Activated T-cell treated with anti-CD3 and anti-CD28 coated beads, Interleukin-2, amount 50 U/mL, for 1 hour (primary cell): ENCODE measurements around the gene CNTN4.

Experiments
- DNase-seq: peaks from one replicate; pipeline ENCODE4 v3.0.0-alpha.2; 2020

The CNTN4 gene

DNA sequence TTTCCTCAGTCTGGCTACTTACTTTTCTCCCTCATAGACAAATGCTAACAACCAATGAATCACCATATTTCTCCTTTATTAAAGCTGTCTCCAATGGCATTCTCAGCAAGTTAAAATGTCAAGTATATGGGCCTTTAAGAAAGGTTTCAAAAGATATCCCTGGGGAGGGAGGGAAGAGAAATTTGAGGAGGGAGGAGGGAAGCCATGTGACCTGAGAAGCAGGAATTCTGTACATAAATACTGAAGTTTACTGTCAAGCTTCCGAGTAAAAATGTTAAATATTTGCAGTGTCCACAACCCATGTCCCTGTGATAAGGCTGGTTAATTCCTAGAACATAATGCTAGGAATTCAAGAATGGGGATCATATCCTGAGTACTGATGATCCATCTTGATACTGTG is 175.9 kb downstream of the CNTN4 start:
- no peak for DNase-seq

DNA sequence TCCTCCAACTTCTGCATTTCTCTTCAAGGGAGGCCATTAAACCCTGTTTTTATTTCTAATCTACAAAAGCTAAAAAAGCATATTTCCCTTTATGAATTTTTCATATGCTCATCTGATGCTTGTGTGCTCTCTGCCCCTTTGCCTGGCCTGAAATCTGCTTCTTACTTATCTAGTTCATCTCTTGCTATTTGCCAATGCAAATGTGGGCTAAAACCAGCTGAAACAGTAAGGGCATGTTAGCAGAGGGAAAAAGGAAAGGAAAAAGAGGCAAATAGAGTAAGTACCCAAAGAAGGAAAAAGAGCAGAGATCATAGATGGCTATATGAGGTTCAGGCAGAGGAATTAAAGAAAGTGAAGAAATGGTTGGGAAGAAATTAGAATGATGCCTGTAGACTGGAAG is 185.2 kb downstream of the CNTN4 start:
- no peak for DNase-seq

DNA sequence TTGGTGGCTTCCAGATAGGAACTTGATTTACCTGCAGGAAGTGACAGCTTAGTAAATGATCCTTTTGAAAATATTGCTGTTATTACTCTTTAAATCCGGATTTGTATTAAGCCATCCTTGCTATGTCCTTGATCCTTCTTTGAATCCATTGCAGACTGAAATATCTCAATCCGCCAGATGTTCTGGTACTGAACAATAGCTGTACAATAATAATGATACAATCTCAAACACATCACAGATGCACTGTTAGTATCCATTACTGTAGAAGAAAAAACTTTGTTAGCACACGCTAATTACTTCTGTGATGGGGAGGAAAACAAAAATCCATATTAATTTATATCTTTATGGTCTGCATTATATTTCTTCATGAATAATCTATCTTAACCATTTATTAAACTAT is 202.3 kb downstream of the CNTN4 start:
- no peak for DNase-seq

DNA sequence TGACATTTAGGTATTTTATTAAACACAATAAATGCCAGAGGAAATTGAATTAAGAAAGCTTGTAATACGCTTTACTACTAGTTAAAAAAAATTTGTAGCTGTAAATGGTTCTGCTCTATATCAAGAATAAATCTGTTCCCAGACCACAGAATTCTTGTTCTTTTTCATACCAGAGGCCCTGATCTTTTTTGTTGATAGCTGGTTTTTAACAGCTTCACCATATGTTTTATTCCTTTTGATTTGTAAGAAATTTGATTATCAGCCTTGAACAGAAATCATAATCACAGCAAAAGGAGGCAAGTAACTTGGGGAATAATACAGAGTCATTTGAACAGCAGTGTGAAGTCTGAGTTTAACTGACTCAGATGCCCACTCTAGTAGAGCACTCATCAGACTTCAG is 202.7 kb downstream of the CNTN4 start:
- DNase-seq: no peak

DNA sequence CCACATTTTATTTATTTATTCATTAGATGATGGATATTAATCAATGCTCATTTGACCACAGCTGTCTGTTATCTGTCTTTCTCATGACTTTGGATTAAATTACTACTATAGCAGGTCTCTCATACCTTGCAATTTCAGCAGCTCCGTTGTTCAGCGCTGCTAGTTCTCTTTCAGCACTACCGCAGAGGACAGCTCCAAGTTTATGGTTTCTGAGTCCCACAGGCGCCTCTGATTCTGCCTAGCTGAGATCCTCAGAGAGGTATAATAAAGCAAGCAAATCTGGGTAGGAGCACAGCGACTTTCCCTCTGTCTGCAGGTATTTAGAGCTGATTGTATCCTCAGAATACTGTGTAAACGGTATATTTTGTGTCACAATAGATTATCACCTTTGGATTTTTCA is 204.9 kb downstream of the CNTN4 start:
- no peak for DNase-seq

DNA sequence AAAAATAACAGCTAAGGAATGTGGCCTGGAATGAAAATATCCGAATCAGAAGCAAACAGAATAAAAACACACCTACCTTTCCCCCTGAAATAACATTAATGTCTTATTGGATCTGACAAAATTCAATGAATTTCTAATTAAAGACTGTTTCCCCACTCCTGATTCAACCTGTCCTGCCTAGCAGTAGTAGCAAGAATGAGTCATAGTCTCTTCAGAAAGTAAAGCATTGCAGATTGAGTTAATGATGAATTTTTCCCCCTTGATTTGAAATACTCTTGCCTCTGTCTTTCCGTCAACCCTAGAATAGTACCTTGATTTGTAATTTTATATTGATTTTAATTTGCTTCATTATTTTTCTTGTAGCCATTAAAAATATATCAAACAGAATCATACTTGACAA is 212.4 kb downstream of the CNTN4 start:
- DNase-seq: no peak

DNA sequence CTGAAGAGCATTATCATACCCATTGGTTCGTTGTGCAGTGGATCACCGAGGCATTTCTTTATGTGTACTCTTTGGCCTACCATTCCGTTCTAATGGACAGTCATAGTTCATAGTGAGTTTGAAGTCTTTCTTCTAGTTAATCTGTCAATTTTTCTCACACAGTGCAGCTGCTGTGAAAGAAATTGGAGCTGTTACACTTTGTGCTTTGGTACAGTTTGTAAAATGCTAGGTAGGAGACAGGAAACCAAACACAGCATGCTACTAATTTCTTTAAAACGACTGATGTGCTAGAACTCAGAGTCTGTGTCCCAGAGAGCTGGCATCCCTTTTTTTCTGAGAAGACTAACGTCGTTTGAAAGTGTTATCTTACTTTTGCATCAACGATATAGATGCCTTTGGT is 218.9 kb downstream of the CNTN4 start:
- no peak for DNase-seq

DNA sequence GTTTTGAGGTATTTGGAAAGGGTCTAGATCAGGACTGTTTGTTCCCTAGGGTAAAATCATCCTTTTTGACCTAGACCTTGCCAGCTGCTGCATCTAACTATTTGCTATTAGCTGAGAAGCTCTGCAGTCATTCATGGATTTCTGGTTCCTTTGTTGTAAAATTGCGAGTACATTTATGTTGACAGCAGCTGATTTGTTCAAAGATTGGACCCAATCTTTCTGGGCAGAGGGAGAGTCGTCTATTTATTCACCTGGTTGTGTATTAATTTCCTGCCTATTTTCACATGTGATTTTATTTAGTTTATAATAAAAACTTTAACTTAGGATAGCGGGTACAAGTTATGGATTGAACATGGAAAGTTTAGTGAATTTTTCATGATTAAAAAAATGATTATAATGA is 236.3 kb downstream of the CNTN4 start:
- no peak for DNase-seq

DNA sequence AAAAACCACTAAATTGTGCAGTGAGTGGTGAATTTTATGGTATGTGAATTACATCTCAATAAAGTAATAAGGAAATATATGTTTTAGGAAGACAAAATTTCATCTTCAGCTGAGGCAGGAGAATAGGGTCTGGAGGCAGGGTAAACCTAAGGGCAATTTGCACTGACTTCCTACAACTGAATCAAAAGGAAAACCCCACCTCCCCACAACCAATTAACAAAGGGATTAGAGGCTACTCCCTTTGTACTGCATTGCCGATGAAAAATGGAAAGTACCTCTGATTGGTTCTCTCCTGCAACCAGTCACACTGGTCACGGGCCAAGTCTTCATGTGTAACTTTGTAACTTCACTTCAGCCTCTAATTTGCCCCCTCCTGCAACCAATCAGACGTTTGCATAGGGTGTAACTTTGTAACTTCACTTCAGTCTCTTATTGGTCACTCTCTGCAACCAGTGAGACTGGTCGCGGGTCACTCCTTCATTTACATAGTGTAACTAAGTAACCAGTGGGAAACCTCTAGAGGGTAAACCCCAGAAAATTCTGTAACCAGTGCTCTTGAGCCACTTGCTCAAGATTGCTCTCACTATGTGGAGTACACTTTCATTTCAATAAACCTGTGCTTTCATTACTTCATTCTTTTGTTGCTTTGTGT is 244.5 kb downstream of the CNTN4 start:
- DNase-seq: no peak

DNA sequence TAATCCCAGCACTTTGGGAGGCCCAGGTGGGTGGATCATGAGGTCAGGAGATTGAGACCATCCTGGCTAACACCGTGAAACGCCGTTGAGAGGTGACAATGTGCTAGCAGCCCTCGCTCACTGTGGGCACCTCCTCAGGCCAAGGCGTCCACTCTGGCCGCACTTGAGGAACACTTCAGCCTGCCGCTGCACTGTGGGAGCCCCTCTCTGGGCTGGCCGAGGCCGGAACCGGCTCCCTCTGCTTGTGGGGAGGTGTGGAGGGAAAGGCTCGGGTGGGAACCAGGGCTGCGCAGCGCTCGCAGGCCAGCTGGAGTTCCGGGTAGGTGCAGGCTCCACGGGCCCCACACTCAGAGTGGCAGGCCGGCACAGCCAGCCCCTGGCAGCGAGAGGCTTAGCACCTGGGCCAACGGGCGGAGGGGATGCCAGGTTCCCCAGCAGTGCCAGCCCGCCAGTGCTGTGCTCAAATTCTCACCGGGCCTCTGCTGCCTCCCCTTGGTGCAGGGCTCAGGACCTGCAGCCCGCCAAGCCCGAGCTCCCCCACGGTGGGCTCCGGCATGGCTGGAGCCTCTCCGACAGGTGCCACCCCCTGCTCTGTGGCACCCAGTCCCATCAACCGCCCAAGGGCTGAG is 253.6 kb downstream of the CNTN4 start:
- DNase-seq: no peak

DNA sequence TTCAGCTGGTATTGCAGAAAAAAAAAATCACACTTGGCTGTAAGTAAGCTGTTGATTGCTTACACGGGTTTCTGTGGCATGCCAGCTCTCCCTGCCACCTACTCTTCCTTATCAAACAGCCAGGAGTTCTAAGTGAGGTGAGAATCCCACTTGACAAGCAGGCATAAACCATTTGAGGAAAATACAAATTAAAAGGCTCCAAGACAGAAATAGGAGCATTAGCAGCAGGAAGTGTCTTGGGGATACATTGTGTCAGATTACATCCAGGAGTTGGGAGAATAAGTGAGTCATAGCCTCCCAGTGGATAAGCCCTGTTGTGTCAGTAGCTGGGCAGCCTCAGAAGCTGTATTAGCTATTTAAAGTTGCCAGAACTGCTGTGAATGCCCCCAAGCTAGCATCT is 256.0 kb downstream of the CNTN4 start:
- DNase-seq: no peak

DNA sequence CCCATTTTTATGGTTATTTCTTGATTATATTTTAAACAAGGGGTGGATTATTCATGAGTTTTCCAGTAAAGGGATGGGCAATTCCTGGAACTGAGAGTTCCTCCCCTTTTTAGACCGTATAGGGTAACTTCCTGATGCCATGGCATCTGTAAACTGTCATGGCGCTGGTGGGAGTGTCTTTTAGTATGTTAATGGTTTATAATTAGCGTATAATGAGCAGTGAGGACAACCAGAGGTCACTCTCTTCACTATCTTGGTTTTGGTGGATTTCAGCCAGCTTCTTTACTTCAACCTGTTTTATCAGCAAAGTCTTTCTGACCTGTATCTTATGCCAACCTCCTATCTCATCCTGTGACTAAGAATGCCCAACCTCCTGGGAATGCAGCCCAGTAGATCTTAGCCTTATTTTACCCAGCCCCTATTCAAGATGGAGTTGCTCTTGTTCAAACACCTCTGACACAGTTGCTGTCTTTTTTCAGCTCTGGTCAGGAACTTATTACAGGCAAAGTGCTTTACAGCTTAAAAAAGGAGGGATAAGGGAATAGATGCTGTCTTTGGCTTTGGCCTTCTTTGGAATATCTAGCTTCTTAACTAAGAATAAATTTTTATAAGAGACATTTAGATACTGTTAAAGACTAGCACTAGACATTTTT is 257.8 kb downstream of the CNTN4 start:
- DNase-seq: no peak

DNA sequence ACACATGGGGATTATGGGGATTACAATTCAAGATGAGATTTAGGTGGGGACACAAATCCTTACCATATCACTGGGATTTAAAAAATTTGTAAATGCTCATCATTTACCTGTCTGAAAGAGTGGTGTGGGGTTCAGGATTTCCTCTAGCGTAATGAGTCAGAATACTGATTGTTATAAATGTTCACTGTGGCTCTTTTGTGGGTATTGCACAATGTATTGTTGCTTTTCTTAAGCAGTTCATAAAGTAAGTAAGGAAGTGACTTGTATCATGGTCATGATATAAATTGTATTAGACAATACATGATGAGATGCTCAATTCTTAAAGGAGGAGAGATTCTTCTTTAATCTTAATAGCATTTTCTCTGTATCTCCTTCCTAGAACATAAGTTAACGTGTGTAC is 262.1 kb downstream of the CNTN4 start:
- DNase-seq: no peak

DNA sequence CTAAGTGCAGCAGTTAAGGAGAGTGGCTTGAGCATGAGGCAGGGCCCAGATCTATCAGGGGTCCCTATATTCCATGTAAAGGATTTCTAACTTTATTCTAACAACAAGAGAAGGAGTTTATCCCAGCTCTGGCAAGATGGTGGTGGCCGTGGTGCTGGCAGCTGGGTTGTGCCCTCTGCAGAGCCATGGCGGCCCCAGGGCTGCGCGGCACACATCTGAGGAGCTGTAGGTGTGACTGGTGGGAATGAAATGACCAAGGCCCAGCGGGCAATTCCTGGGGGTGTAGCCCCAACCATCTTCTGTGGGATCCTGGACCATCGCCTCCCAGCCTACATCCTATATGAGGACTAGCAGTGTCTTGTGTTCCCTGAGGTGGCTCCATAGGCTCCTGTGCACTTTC is 263.5 kb downstream of the CNTN4 start:
- no peak for DNase-seq

DNA sequence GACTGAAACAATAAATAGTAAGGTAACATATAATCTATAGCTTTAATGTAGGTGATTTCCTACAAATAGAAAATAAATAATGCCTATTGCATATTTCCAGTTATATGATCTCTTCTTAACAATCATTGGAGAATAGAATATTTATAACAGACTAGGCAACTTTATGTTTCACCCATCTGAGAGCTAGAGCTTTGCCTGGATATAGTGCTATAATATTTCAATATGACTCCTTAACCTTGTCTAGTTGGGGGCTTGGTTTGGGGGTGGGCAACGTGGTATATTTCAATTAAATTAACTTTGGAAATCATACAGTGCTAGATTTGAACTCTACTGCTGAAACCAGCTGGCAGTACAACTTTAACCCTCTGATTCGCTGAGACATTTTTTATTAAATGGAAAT is 265.2 kb downstream of the CNTN4 start:
- no peak for DNase-seq

DNA sequence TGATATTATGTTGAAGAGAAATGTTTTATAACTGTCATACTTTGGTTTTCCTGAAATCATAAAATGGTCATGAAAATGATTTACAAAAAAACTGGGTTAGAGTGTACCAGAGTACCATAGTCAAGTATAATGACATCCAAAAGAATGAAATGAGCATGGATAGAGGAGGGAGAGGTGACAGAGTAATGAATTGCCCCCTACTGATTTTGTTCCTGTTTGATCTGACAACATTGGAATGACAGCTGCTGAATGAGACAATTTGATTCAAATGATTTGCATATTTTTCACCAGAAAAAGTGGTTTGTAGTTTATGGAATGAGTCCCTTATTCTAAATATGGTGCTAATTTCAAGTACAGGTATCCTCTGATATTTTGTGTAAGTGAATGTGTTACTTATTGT is 271.7 kb downstream of the CNTN4 start:
- no peak for DNase-seq

DNA sequence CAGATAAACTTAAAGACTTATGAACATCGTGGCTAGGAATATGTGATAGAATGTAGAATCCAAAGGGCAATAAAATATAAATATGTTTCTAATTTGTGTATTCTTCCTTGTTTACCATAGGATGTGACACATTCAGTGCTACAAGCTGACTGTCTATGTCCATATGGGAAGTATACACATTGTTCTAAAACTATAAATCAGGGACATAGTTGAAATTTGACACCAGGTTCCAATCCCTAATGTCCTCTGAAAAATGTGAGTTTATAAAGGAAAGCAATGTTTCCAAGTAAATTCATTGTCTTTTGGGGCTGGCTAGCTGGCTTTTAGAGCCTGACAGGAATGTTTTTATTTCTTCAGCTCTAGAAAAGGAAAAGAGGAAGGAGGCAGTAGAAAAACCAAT is 273.6 kb downstream of the CNTN4 start:
- DNase-seq: no peak

DNA sequence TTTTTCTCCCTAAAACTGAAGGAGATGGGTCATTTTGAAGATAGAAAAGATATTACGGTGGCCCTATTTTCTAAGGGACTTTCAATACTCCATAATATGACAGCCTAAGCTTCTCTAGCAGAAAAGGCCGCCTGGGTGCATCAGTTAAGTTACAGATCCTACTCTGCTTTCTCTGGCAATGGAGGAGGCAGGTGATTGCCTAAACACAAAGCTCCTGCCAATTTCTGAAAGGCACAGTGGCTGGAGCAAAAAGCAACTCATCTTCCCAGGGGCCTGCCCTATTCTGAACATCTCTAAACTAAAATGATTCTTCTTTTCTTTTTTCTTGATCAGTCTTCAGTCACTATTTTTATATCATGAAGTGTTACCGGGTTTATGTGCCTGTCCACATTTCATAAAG is 276.7 kb downstream of the CNTN4 start:
- DNase-seq: no peak

DNA sequence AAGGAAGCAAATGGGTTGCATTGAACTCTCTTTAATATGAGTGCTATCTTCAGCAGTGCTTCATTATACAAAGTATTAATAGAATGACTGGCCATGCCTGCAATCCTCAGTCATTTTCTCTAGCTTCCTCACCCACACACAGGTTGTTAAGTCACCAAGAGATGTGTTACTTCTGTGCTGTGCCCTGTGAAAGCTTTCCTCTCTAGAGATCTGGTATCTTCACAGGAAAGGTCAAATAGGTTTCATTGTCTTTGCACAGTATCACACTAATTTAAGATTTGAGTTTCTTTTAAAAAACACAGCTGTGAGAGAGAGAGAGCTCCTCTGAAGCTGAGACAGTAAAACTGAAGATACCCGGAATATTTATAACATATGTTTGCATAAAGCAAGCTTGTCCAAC is 278.6 kb downstream of the CNTN4 start:
- DNase-seq: no peak

DNA sequence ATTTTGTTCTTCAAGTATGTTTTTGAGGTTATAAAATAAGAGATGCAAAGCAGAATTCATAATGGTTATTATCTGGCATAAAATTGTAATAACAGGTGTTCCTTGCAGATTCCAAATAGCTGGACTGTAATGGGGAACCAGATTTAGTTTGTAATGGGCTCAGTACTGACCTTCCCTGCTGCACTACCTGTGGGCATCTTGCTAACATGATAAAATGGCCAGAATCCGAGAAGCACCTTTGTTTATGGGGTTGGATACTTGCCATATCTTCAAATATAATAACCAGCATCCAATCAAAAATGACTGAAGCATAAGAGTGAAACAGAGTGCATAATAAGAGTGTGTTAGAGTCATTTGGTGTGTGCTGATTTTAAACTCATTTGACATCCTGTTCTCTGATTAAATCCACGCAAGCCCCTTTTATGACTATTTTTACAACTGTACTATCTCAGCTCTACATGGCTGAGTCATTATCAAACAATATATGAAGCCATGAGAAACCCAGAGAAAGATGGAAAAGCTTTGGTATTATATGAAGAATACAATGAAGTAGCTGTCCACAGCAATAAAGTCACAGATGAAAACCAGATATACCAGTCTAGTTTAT is 292.4 kb downstream of the CNTN4 start:
- DNase-seq: no peak

DNA sequence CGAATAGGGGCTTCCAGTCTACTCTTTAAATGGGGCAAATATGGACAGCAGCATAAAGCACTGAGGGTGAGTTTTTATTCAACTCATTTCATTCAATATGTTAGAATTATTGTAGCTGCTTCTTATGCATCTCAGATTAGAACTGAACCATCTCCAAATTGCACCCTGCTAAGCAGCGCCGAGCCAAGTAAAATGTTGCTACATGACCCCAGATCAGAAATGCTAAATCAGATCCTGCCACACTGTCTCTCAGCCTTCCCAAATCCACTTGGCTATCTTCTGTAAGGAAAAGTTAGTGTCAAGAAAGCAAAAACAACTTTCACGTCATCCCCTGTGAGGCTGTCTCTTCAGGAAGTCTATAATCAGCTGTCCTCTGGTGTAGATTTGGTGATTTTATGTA is 293.2 kb downstream of the CNTN4 start:
- DNase-seq: no peak

DNA sequence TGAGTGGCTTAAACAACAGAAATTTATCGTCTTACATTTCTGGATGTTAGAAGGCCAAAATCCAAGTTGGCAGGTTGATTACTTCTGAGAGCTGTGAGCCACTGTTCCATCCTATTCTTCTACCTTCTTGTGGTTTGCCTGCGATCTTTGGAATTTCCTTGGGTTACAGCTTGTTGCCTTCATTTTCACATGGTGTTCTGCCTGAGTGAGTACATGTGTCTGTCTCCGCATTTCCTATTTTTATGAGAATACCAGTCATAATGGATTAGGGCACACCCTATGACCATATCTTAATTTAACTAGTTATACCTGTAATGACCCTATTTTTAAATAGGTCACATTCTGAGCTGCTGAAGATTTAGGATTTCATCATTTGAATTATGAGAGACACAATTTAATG is 294.3 kb downstream of the CNTN4 start:
- DNase-seq: no peak

DNA sequence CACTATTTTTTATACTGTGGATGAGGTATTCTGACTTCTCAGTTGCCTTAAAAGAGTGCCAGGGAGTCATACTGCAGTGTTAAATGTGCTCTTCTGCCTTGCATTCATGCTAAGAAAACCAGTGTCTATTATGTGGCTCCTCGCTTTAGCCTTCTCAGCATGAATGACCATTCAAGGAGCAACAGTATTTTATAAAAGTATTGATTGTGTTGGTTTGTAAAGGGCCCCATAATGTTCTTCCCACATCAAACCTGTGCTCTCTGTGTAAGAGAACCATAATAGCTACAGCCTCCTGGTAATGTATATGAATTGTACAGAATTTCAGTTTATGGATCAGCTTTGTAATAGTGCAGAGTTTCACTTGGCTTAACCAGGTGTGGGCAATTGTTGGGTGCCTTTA is 316.4 kb downstream of the CNTN4 start:
- no peak for DNase-seq

DNA sequence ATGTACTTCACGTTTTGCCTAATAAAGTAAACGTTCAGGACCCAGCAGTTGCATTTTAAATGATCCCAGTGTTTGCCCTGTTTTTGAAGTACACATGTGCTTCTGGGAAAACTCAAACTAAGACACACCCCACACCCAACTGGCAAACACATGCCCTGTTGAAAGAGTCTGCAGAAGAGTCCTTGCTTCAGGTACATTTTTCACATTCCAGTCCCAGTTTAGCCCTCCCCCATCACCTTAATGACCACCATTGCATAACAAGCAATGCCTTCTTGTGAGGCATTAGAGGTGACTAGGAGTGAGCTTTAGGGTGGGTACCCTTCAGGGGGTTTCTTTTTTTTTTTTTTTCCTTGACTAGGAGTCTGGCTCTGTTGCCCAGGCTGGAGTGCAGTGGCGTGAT is 322.3 kb downstream of the CNTN4 start:
- no peak for DNase-seq
